ENCODE measurements around the gene KDM2B.

GRCh38 chr12:121507984-121508383, 72.8 kb downstream of the KDM2B start:
- TF ChIP-seq POLR2A (IDR thresholded peaks at IDR 0.05), result no peak
- TF ChIP-seq, protein P1, sequence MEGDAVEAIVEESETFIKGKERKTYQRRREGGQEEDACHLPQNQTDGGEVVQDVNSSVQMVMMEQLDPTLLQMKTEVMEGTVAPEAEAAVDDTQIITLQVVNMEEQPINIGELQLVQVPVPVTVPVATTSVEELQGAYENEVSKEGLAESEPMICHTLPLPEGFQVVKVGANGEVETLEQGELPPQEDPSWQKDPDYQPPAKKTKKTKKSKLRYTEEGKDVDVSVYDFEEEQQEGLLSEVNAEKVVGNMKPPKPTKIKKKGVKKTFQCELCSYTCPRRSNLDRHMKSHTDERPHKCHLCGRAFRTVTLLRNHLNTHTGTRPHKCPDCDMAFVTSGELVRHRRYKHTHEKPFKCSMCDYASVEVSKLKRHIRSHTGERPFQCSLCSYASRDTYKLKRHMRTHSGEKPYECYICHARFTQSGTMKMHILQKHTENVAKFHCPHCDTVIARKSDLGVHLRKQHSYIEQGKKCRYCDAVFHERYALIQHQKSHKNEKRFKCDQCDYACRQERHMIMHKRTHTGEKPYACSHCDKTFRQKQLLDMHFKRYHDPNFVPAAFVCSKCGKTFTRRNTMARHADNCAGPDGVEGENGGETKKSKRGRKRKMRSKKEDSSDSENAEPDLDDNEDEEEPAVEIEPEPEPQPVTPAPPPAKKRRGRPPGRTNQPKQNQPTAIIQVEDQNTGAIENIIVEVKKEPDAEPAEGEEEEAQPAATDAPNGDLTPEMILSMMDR (IDR thresholded peaks at IDR 0.05), result no peak
